ENCODE data around the gene MERTK.
"Not testable (repeated sequence)": the region's sequence is repeated elsewhere in the genome, so short reads cannot be mapped to it uniquely, and the experiment has no call there.

MERTK gene

GRCh38 chr2:111919365-111919764, 21.0 kb downstream of the MERTK start:
- DNase-seq, result no peak
- Mint-ChIP-seq H3K4me3 (no peak overlapping the region), H3K27ac (no peak overlapping the region), H3K36me3 (no peaks in the 10 kb centered on the region), H3K9me3 (no peaks in the 10 kb centered on the region), H3K4me1 (no peaks in the 10 kb centered on the region), H3K27me3 (peaks cover 35% of the 10 kb centered on the region)
- CTCF ChIA-PET, result no interaction called here

- Mint-ChIP-seq H3K4me1 (no peaks in the 10 kb centered on the region), H3K9me3 (no peaks in the 10 kb centered on the region), H3K36me3 (no peaks in the 10 kb centered on the region), H3K4me3 (no peak overlapping the region), H3K27me3 (peaks cover 39% of the 10 kb centered on the region), H3K27ac (no peak overlapping the region)
- no peak for DNase-seq
- CTCF ChIA-PET, result no interaction called here
Observed at GRCh38 chr2:111919794-111920608, 21.6 kb downstream of the MERTK start.

GRCh38 chr2:111923276-111923804, 24.9 kb downstream of the MERTK start:
- H3K36me3 Mint-ChIP-seq, result no peaks in the 10 kb centered on the region
- DNase-seq, result no peak
- H3K27ac Mint-ChIP-seq, result no peak overlapping the region
- peaks cover 29% of the 10 kb centered on the region for H3K27me3 Mint-ChIP-seq
- H3K9me3 Mint-ChIP-seq, result no peaks in the 10 kb centered on the region
- CTCF ChIA-PET, result interaction anchor here (0.6 kb wide), 1 partner anchor 13 kb away, joined by 3 read pairs; no protein-coding TSS in a partner anchor
- H3K4me3 Mint-ChIP-seq, result no peak overlapping the region
- H3K4me1 Mint-ChIP-seq, result no peaks in the 10 kb centered on the region

GRCh38 chr2:111924617-111925107, 26.3 kb downstream of the MERTK start:
- Mint-ChIP-seq H3K4me1 (no peaks in the 10 kb centered on the region), H3K4me3 (no peak overlapping the region), H3K27ac (no peak overlapping the region), H3K36me3 (no peaks in the 10 kb centered on the region), H3K27me3 (peaks cover 20% of the 10 kb centered on the region), H3K9me3 (no peaks in the 10 kb centered on the region)
- DNase-seq, result no peak
- CTCF ChIA-PET, result no interaction called here

- CTCF ChIA-PET, result no interaction called here
Observed at GRCh38 chr2:111927723-111928122, 29.3 kb downstream of the MERTK start.

GRCh38 chr2:111930409-111930808, 32.0 kb downstream of the MERTK start:
- Mint-ChIP-seq H3K27ac (no peak overlapping the region), H3K36me3 (no peaks in the 10 kb centered on the region), H3K27me3 (peaks cover 5% of the 10 kb centered on the region), H3K4me3 (no peak overlapping the region), H3K4me1 (peaks cover 13% of the 10 kb centered on the region), H3K9me3 (peaks cover 2% of the 10 kb centered on the region)
- CTCF ChIA-PET, result no interaction called here
- no peak for DNase-seq

More at GRCh38 chr2:111927723-111928122, 29.3 kb downstream of the MERTK start:
- Mint-ChIP-seq H3K9me3 (no peaks in the 10 kb centered on the region), H3K4me3 (no peak overlapping the region), H3K27ac (no peak overlapping the region), H3K36me3 (no peaks in the 10 kb centered on the region), H3K27me3 (peaks cover 10% of the 10 kb centered on the region), H3K4me1 (peaks cover 13% of the 10 kb centered on the region)
- DNase-seq, result no peak

GRCh38 chr2:111930875-111931274, 32.5 kb downstream of the MERTK start:
- Mint-ChIP-seq H3K27ac (no peak overlapping the region), H3K27me3 (peaks cover 5% of the 10 kb centered on the region), H3K9me3 (peaks cover 2% of the 10 kb centered on the region), H3K4me3 (no peak overlapping the region), H3K36me3 (no peaks in the 10 kb centered on the region), H3K4me1 (peaks cover 13% of the 10 kb centered on the region)
- CTCF ChIA-PET, result no interaction called here
- no peak for DNase-seq

- no peak for DNase-seq
- no peaks in the 10 kb centered on the region for H3K36me3 Mint-ChIP-seq
- H3K27me3 Mint-ChIP-seq, result peaks cover 3% of the 10 kb centered on the region
- H3K27ac Mint-ChIP-seq, result no peak overlapping the region
- peaks cover 2% of the 10 kb centered on the region for H3K9me3 Mint-ChIP-seq
- peaks cover 13% of the 10 kb centered on the region for H3K4me1 Mint-ChIP-seq
- CTCF ChIA-PET, result no interaction called here
- no peak overlapping the region for H3K4me3 Mint-ChIP-seq
Observed at GRCh38 chr2:111932841-111933291, 34.5 kb downstream of the MERTK start.

GRCh38 chr2:111933900-111934299, 35.5 kb downstream of the MERTK start:
- H3K4me3 Mint-ChIP-seq, H3K27ac Mint-ChIP-seq, DNase-seq, H3K27me3 Mint-ChIP-seq, H3K9me3 Mint-ChIP-seq, H3K36me3 Mint-ChIP-seq, CTCF ChIA-PET: not testable (repeated sequence)
- H3K4me1 Mint-ChIP-seq, result peaks cover 13% of the 10 kb centered on the region

GRCh38 chr2:111936881-111937280, 38.5 kb downstream of the MERTK start:
- H3K4me1 Mint-ChIP-seq, result no peaks in the 10 kb centered on the region
- peaks cover 7% of the 10 kb centered on the region for H3K27me3 Mint-ChIP-seq
- no peaks in the 10 kb centered on the region for H3K36me3 Mint-ChIP-seq
- H3K9me3 Mint-ChIP-seq, result peaks cover 2% of the 10 kb centered on the region
- no peak overlapping the region for H3K27ac Mint-ChIP-seq
- no peak overlapping the region for H3K4me3 Mint-ChIP-seq
- DNase-seq, result no peak
- CTCF ChIA-PET, result interaction anchor here (0.5 kb wide), 1 partner anchor 19 kb away, joined by 3 read pairs; no protein-coding TSS in a partner anchor

- no peak overlapping the region for H3K4me3 Mint-ChIP-seq
- CTCF ChIA-PET, result no interaction called here
- peaks cover 2% of the 10 kb centered on the region for H3K9me3 Mint-ChIP-seq
- no peak for DNase-seq
- no peaks in the 10 kb centered on the region for H3K4me1 Mint-ChIP-seq
- H3K36me3 Mint-ChIP-seq, result no peaks in the 10 kb centered on the region
- H3K27me3 Mint-ChIP-seq, result peaks cover 19% of the 10 kb centered on the region
- no peak overlapping the region for H3K27ac Mint-ChIP-seq
Observed at GRCh38 chr2:111938392-111938791, 40.0 kb downstream of the MERTK start.

- no peak overlapping the region for H3K4me3 Mint-ChIP-seq
- no peaks in the 10 kb centered on the region for H3K4me1 Mint-ChIP-seq
- no peaks in the 10 kb centered on the region for H3K36me3 Mint-ChIP-seq
- no peak overlapping the region for H3K27ac Mint-ChIP-seq
- CTCF ChIA-PET, result interaction anchor here (1.6 kb wide), 1 partner anchor 11 kb away, joined by 3 read pairs; no protein-coding TSS in a partner anchor
- H3K9me3 Mint-ChIP-seq, result no peaks in the 10 kb centered on the region
- peaks cover 19% of the 10 kb centered on the region for H3K27me3 Mint-ChIP-seq
- DNase-seq, result no peak
Observed at GRCh38 chr2:111940333-111941196, 42.2 kb downstream of the MERTK start.

- no peaks in the 10 kb centered on the region for H3K4me1 Mint-ChIP-seq
- H3K27me3 Mint-ChIP-seq, result peaks cover 19% of the 10 kb centered on the region
- H3K9me3 Mint-ChIP-seq, result no peaks in the 10 kb centered on the region
- no peak overlapping the region for H3K27ac Mint-ChIP-seq
- H3K4me3 Mint-ChIP-seq, result no peak overlapping the region
- CTCF ChIA-PET, result no interaction called here
- H3K36me3 Mint-ChIP-seq, result no peaks in the 10 kb centered on the region
- no peak for DNase-seq
Observed at GRCh38 chr2:111941531-111941930, 43.1 kb downstream of the MERTK start.

GRCh38 chr2:111944531-111945210, 46.3 kb downstream of the MERTK start:
- Mint-ChIP-seq H3K4me1 (no peaks in the 10 kb centered on the region), H3K27me3 (peaks cover 27% of the 10 kb centered on the region), H3K4me3 (no peak overlapping the region), H3K9me3 (no peaks in the 10 kb centered on the region), H3K36me3 (no peaks in the 10 kb centered on the region), H3K27ac (no peak overlapping the region)
- peak; percentile 24 for DNase-seq
- CTCF ChIA-PET, result no interaction called here

All from activated naive CD4-positive, alpha-beta T cell treated with anti-CD3 and anti-CD28 coated beads, Interleukin-2, amount 10 ng/mL, durations not matched to agents 7 days and 5 days (primary cell).